ENCODE data around the gene CERS5.

CERS5 gene

DNA sequence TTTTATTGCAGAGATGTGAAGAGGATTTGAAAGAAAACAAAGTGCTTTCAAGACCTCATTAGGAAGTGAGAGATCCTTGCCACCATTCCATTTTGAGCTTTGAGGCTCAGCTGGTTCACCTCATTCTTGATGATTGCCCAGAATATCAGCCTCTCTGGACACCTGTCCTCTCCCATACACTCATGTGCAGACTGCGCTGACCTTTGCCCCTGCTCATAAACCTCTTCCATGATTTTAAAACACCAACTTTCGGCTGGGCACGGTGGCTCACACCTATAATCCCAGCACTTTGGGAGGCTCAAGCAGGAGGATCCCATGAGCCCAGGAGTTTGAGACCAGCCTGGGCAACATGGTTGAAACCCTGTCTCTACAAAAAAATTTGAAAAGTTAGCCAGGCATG lies 46.2 kb downstream of the CERS5 start:
- DNase-seq, result no peak
- Histone ChIP-seq H3K9me3 (no peaks in the 10 kb centered on the region), H3K27me3 (no peaks in the 10 kb centered on the region), H3K36me3 (peaks cover 40% of the 10 kb centered on the region), H3K4me1 (no peaks in the 10 kb centered on the region), H3K4me3 (ENCODE audit: low read depth, low read length) (no peak overlapping the region)
- TF ChIP-seq CTCF (IDR thresholded peaks at IDR 0.05; ENCODE audit: low read depth, low read length), result no peak

DNA sequence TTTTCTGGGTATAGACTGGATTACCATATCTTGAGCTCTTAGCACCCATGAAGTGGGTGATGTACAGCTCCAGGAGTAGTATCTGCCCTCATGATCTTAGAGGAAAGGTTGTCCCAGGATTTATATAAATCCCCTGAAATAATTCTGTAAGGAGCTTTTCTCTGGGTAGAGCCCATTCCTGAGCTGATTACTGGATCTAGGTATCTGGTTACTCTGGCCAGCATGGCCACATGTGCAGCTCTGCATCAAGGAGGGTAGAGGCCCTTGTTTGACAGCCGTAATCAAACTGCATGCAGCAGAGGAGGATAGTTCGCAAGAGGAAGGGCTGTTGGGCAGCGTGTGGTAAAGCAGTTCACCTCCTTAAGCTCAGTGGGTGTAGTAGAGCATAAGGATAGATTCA lies 46.6 kb downstream of the CERS5 start:
- Histone ChIP-seq H3K4me1 (no peaks in the 10 kb centered on the region), H3K4me3 (ENCODE audit: low read depth, low read length) (no peak overlapping the region), H3K9me3 (no peaks in the 10 kb centered on the region), H3K36me3 (peaks cover 43% of the 10 kb centered on the region), H3K27me3 (no peaks in the 10 kb centered on the region)
- TF ChIP-seq CTCF (IDR thresholded peaks at IDR 0.05; ENCODE audit: low read depth, low read length), result no peak
- no peak for DNase-seq

DNA sequence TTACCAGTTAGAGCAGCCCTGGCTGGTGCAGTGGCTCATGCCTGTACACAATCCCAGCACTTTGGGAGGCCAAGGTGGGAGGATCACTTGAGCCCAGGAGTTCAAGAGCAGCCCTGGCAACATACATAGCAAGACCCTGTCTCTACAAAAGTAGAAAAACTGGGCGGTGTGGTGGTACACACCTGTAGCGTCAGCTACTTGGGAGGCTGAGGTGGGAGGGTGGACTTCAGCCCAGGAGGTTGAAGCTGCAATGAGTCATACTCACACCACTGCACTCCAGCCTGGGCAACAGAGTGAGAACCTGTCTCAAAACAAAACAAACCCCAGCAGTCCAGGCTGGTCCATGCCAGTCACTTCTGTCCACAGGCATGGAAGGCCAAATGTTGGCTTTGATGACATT lies 47.8 kb downstream of the CERS5 start:
- no peaks in the 10 kb centered on the region for H3K4me1 ChIP-seq
- no peak for TF ChIP-seq CTCF (IDR thresholded peaks at IDR 0.05; ENCODE audit: low read depth, low read length)

DNA sequence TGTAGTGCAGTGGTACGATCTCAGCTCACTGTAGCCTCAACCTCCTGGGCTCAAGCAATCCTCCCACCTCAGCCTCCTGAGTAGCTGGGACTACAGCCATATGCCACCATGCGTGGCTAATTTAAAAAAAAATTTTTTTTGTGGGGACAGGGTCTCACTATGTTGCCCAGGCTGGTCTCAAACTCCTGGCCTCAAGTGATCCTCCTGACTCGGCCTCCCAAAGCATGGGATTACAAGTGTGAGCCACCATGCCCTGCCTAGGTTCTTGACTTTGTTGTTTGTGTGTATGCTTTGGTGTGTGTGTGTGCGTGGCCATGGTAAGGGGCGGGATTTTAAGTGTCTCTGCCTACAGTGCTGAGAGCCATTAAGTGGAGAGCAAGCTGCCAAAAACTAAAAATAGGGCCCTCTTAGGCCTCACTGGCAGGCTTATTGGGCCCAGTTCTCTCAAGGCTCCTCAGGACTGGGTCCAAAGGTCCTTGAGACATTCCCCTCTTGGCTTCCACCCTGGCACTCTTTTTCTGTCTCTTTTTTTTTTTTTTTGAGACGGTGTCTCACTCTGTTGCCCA lies 50.0 kb downstream of the CERS5 start:
- H3K27me3 ChIP-seq, result no peaks in the 10 kb centered on the region
- H3K9me3 ChIP-seq, result no peaks in the 10 kb centered on the region
- no peak for TF ChIP-seq CTCF (IDR thresholded peaks at IDR 0.05; ENCODE audit: low read depth, low read length)
- no peak overlapping the region for H3K4me3 ChIP-seq (ENCODE audit: low read depth, low read length)
- no peak for DNase-seq
- peaks cover 35% of the 10 kb centered on the region for H3K36me3 ChIP-seq
- H3K4me1 ChIP-seq, result no peaks in the 10 kb centered on the region

More for the DNA sequence above, 47.8 kb downstream of the CERS5 start:
- H3K27me3 ChIP-seq, result no peaks in the 10 kb centered on the region
- DNase-seq, result no peak
- H3K36me3 ChIP-seq, result peaks cover 43% of the 10 kb centered on the region
- H3K9me3 ChIP-seq, result no peaks in the 10 kb centered on the region
- H3K4me3 ChIP-seq (ENCODE audit: low read depth, low read length), result no peak overlapping the region

DNA sequence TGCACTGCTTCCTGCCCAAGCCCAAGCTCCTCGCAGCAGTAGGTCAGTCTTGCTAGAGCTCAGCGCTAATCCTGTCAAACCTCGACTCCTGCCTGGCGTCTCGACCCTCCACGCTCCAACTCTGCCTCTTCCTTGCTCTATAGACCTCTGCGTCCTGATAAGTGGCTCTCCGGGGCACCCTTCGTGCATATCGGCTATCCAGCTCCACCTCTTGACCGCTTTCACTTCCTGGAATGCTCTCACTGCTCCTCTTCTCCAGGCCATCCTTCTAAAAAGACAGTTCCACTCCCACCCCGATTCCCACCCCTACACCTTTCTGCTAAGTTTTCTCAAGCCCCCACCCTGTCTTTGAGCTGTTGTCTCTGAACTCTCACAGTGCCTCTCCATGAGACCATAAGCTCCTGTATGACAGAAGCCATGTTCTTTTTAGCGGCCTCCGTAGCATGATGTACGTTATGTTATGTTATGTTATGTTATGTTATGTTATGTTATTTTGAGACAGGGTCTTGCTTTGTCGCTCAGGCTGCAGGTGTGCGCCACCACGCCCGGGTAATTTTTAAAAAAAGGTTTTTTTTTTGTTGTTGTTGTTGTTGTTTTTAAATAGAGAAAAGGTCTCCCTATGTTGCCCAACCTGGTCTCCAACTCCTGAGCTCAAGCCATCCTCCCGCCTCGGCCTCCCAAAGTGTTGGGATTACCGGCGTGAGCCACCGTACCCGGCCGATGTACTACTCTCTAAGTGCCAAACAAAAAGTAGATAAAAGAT lies 54.5 kb downstream of the CERS5 start:
- no peak for DNase-seq
- Histone ChIP-seq H3K4me1 (peaks cover 11% of the 10 kb centered on the region), H3K36me3 (peaks cover 4% of the 10 kb centered on the region; the same call in 1 of the 2 replicates), H3K4me3 (ENCODE audit: low read depth, low read length) (peak overlapping the region; percentile 93), H3K9me3 (no peaks in the 10 kb centered on the region), H3K27me3 (no peaks in the 10 kb centered on the region)
- no peak for TF ChIP-seq CTCF (IDR thresholded peaks at IDR 0.05; ENCODE audit: low read depth, low read length)
